ENCODE results near the gene NCAPG2. TPM values are rescaled to one million over a fixed set of nuclear protein-coding genes. Genes with fewer than 3 reads are reported as not detected.
"Not testable (repeated sequence)": the region's sequence is repeated elsewhere in the genome, so short reads cannot be mapped to it uniquely, and the experiment has no call there.

NCAPG2 gene
- total RNA-seq, 4 donors from 2014 or later: 4.6 to 6.4 (median 5.6) TPM

- Histone ChIP-seq H3K27me3 (no peaks in the 10 kb centered on the region), H3K4me3 (no peak overlapping the region), H3K9me3 (no peaks in the 10 kb centered on the region), H3K4me1 (no peaks in the 10 kb centered on the region), H3K27ac (no peak overlapping the region), H3K36me3 (peaks cover 0 to 16% of the 10 kb centered on the region in 2 donors)
- TF ChIP-seq POLR2AphosphoS5 (IDR thresholded peaks at IDR 0.05) (no peak), POLR2A (IDR thresholded peaks at IDR 0.05) (no peak), EP300 (IDR thresholded peaks at IDR 0.05) (no peak), CTCF (IDR thresholded peaks at IDR 0.05) (no peak)
- WGBS, 2 donors (ENCODE audit: low coverage in 1 of 2): 83% methylated on average over 5 of the region's 7 CpGs; no CpG with 5 or more reads in 1 of the 2 donors
- ATAC-seq: no peak
Measured at GRCh38 chr7:158638001-158638400, 66.6 kb downstream of the NCAPG2 start.

- ATAC-seq: no peak
- H3K4me1 ChIP-seq: no peaks in the 10 kb centered on the region
- TF ChIP-seq POLR2AphosphoS5 (IDR thresholded peaks at IDR 0.05) (no peak), POLR2A (IDR thresholded peaks at IDR 0.05) (no peak), CTCF (IDR thresholded peaks at IDR 0.05) (no peak), EP300 (IDR thresholded peaks at IDR 0.05) (no peak)
- 77 to 96% methylated on average over 4 to 10 of the region's 11 CpGs for WGBS, 2 donors (ENCODE audit: low coverage in 1 of 2)
- H3K9me3 ChIP-seq: no peaks in the 10 kb centered on the region
- peaks cover 0 to 20% of the 10 kb centered on the region in 2 donors for H3K36me3 ChIP-seq
- H3K27ac ChIP-seq: no peak overlapping the region
- H3K27me3 ChIP-seq: no peaks in the 10 kb centered on the region
- no peak overlapping the region for H3K4me3 ChIP-seq
Measured at GRCh38 chr7:158633055-158633956, 71.3 kb downstream of the NCAPG2 start.

GRCh38 chr7:158631574-158632195 is 72.9 kb downstream of the NCAPG2 start:
- Histone ChIP-seq H3K36me3 (peaks cover 0 to 28% of the 10 kb centered on the region in 2 donors), H3K4me3 (no peak overlapping the region), H3K27me3 (no peaks in the 10 kb centered on the region), H3K9me3 (no peaks in the 10 kb centered on the region), H3K4me1 (no peaks in the 10 kb centered on the region), H3K27ac (no peak overlapping the region)
- WGBS, 2 donors (ENCODE audit: low coverage in 1 of 2): 87 to 100% methylated on average over 2 to 3 of the region's 3 CpGs
- no peak for ATAC-seq
- TF ChIP-seq POLR2A (IDR thresholded peaks at IDR 0.05): no peak

GRCh38 chr7:158626289-158626688 is 78.3 kb downstream of the NCAPG2 start:
- not testable (repeated sequence) for H3K4me1 ChIP-seq, H3K27me3 ChIP-seq, H3K4me3 ChIP-seq, ATAC-seq, H3K9me3 ChIP-seq, H3K27ac ChIP-seq
- H3K36me3 ChIP-seq: peaks cover 0 to 27% of the 10 kb centered on the region in 2 donors
- WGBS, 2 donors (ENCODE audit: low coverage in 1 of 2): 95 to 100% methylated on average over 2 to 8 of the region's 8 CpGs

GRCh38 chr7:158623241-158623640 is 81.4 kb downstream of the NCAPG2 start:
- TF ChIP-seq EP300 (IDR thresholded peaks at IDR 0.05) (no peak), POLR2AphosphoS5 (IDR thresholded peaks at IDR 0.05) (no peak), CTCF (IDR thresholded peaks at IDR 0.05) (no peak), POLR2A (IDR thresholded peaks at IDR 0.05) (no peak)
- WGBS, 2 donors (ENCODE audit: low coverage in 1 of 2): 72 to 100% methylated on average over 2 to 4 of the region's 13 CpGs
- H3K4me1 ChIP-seq: no peaks in the 10 kb centered on the region
- H3K27ac ChIP-seq: no peak overlapping the region
- no peaks in the 10 kb centered on the region for H3K27me3 ChIP-seq
- H3K9me3 ChIP-seq: no peaks in the 10 kb centered on the region
- no peak overlapping the region for H3K4me3 ChIP-seq
- peaks cover 0 to 7% of the 10 kb centered on the region in 2 donors for H3K36me3 ChIP-seq
- no peak for ATAC-seq

All from gastroesophageal sphincter (tissue), 4 donors.